K562 (cell line): ENCODE data around the gene PGAM4. TPM values are rescaled to one million over a fixed set of nuclear protein-coding genes. Genes with fewer than 3 reads are reported as not detected.

Experiments used
- ATAC-seq: fragments of 200-7000 bp; cut with Tn5 transposase; 3 replicates; pipeline ENCODE4 v1.9.1; 2020; ENCODE audit warnings: moderate library complexity
- BruUV-seq: library from RNA; stranded (reverse); fragments of 400-500 nt; replicated peaks from 2 replicates; lab custom pipeline; 2021; lab: Mats Ljungman, UMichigan
- CTCF ChIA-PET: fragments of 300-600 bp; formaldehyde crosslinking; extraction: SDS; loops from one replicate; lab custom pipeline; 2021; ENCODE audit warnings: low intra/inter-chr PET ratio; lab: Yijun Ruan, JAX
- POLR2A ChIA-PET: fragments of 300-600, 350-650 bp; sonication (Branson Sonifier 250); formaldehyde crosslinking; extraction: SDS; loops from one replicate; lab custom pipeline; 2021; ENCODE audit warnings: antibody characterized with exemption, inconsistent platforms; lab: Yijun Ruan, JAX
- DNase-seq, 4 experiments: peaks; one replicate each; pipeline versions ENCODE4 v3.0.0 to v3.0.0-alpha.2; 2011 to 2018; ENCODE audit warnings: low spot score in 3 of 4, mixed read lengths in 3 of 4; ENCODE audit errors: extremely low read depth in 1 of 4
- FAIRE-seq: peaks from 2 replicates; lab custom pipeline; 2011; peaks lifted over from hg19 to GRCh38; lab: Jason Lieb, UNC
- H2AFZ ChIP-seq: 2 replicates; pipeline ENCODE4 v1.6.0; 2011; ENCODE audit warnings: low read depth, low read length, control low read depth, inconsistent platforms
- H3K27ac ChIP-seq: fragments of 200-600 bp; 3 replicates; pipeline ENCODE4 v1.8.0; 2011; ENCODE audit warnings: low read depth, mild to moderate bottlenecking, control low read depth, inconsistent platforms, low read length, moderate library complexity, mixed read lengths; ENCODE audit errors: extremely low read depth
- H3K27me3 ChIP-seq, 2 experiments: fragments of 300-600 bp in 1 of 2; 2 replicates in 1 of 2; 3 replicates in 1 of 2; pipeline versions ENCODE4 v1.6.0 to v1.8.0; 2011; ENCODE audit warnings: inconsistent platforms in 2 of 2, low read length in 2 of 2, mild to moderate bottlenecking in 1 of 2, mixed read lengths in 1 of 2, moderate library complexity in 1 of 2; ENCODE audit not compliant: control insufficient read depth in 2 of 2, insufficient read depth in 2 of 2
- H3K36me3 ChIP-seq: fragments of 300-600 bp; 3 replicates; pipeline ENCODE4 v1.8.0; 2011; ENCODE audit warnings: mild to moderate bottlenecking, low read length, inconsistent platforms; ENCODE audit not compliant: control insufficient read depth, insufficient read depth
- H3K4me1 ChIP-seq, 2 experiments: fragments of 200-600 bp in 1 of 2; replicated peaks in 1 of 2; 2 replicates in 1 of 2; 3 replicates in 1 of 2; pipeline versions ENCODE4 v1.5.1 to v1.8.0; 2011; ENCODE audit warnings: inconsistent platforms in 2 of 2, low read length in 2 of 2, mild to moderate bottlenecking in 1 of 2, mixed read lengths in 1 of 2, moderate library complexity in 1 of 2; ENCODE audit not compliant: control insufficient read depth in 2 of 2, insufficient read depth in 2 of 2
- H3K4me2 ChIP-seq: 2 replicates; pipeline ENCODE4 v1.6.1; 2011; ENCODE audit warnings: low read length, control low read depth, inconsistent platforms, mixed read lengths; ENCODE audit not compliant: insufficient read depth
- H3K4me3 ChIP-seq: fragments of 200-600 bp; sonication (generic), shearing (Covaris generic); 2 replicates; pipeline ENCODE4 v1.5.1; 2016; ENCODE audit warnings: control low read depth, inconsistent platforms
- H3K79me2 ChIP-seq: fragments of 200-600 bp; 3 replicates; pipeline ENCODE4 v1.8.0; 2011; ENCODE audit warnings: low read length, inconsistent platforms; ENCODE audit not compliant: control insufficient read depth, insufficient read depth
- H3K9ac ChIP-seq, 2 experiments: 2 replicates each; pipeline versions ENCODE4 v1.6.0 to v1.6.1; 2011; ENCODE audit warnings: low read depth in 2 of 2, low read length in 2 of 2, control low read depth in 1 of 2, inconsistent platforms in 1 of 2, mild to moderate bottlenecking in 1 of 2, mixed read lengths in 1 of 2; ENCODE audit not compliant: insufficient read depth in 1 of 2
- H3K9me1 ChIP-seq: one replicate; pipeline ENCODE4 v1.6.0; 2011; ENCODE audit warnings: inconsistent platforms, mild to moderate bottlenecking, low read length, moderate library complexity; ENCODE audit not compliant: control insufficient read depth, insufficient read depth
- H3K9me3 ChIP-seq: replicated peaks from 2 replicates; pipeline ENCODE4 v1.5.1; 2011; ENCODE audit warnings: low read depth, low read length, inconsistent platforms; ENCODE audit not compliant: control insufficient read depth, insufficient read depth
- H4K20me1 ChIP-seq: replicated peaks from 2 replicates; pipeline ENCODE4 v1.6.1; 2011; ENCODE audit warnings: low read length, inconsistent platforms, mixed read lengths; ENCODE audit not compliant: control insufficient read depth, insufficient read depth
- CTCFL ChIP-seq: IDR thresholded peaks from 2 replicates; pipeline ENCODE4 v1.6.1; 2011; ENCODE audit warnings: borderline replicate concordance, low read depth, mild to moderate bottlenecking, moderate library complexity, low read length; ENCODE audit not compliant: insufficient read depth, poor library complexity, severe bottlenecking
- KHSRP ChIP-seq: fragments of 450-650 bp; IDR thresholded peaks from 2 replicates; pipeline ENCODE4 v1.6.1; 2017
- RNF2 ChIP-seq: sonication (generic); IDR thresholded peaks from 2 replicates; pipeline ENCODE4 v1.6.1; 2016
- SFPQ ChIP-seq: fragments of 200-400 bp; formaldehyde crosslinking; IDR thresholded peaks from 2 replicates; pipeline ENCODE4 v1.6.1; 2017; ENCODE audit warnings: mild to moderate bottlenecking, low read depth, low read length, moderate library complexity
- ZBTB40 ChIP-seq, 2 experiments: fragments of 450-650 bp in 1 of 2; sonication (generic) in 1 of 2; formaldehyde crosslinking in 1 of 2; IDR thresholded peaks; 2 replicates each; pipeline versions ENCODE4 v1.7.1 to v1.9.0; 2016 to 2022; ENCODE audit warnings: inconsistent platforms in 1 of 2, mild to moderate bottlenecking in 1 of 2, missing genetic modification reagents in 1 of 2
- ZNF311 ChIP-seq: fragments of 250-450 bp; sonication (Bioruptor Pico); IDR thresholded peaks from 2 replicates; pipeline ENCODE4 v1.4.0; 2020; ENCODE audit warnings: mild to moderate bottlenecking, moderate library complexity
- ZNF583 ChIP-seq: fragments of 250-450 bp; sonication (Bioruptor Pico); IDR thresholded peaks from 2 replicates; pipeline ENCODE4 v1.4.0; 2020
- ZNF778 ChIP-seq: fragments of 450-650 bp; formaldehyde crosslinking; IDR thresholded peaks from 2 replicates; pipeline ENCODE4 v1.4.0; 2020; ENCODE audit warnings: mild to moderate bottlenecking, moderate library complexity
- WGBS: fragments of 100-300 bp; shearing (Covaris generic); methylation state at CpG from one replicate; pipeline ENCODE4 v1.1.6; 2016; ENCODE audit warnings: low coverage, mixed read lengths; ENCODE audit not compliant: insufficient coverage; ENCODE audit errors: missing lambda C conversion rate; 5-methylcytosine and 5-hydroxymethylcytosine counted together
- in situ Hi-C: fragments of 300-500 bp; cut with MboI; formaldehyde crosslinking; loops from 4 replicates; pipeline ENCODE4 v1.15.0; 2018; ENCODE audit warnings: inconsistent platforms, mixed read lengths
- intact Hi-C: fragments of 100-400 bp; cut with micrococcal nuclease; formaldehyde crosslinking; loops from 2 replicates; pipeline ENCODE4 v1.14.2; 2022
- polyA plus RNA-seq, 8 experiments: library from polyadenylated mRNA; depleted of rRNA in 4 of 8; stranded (reverse) in 5 of 8; unstranded in 3 of 8; fragments of >200 nt; fragmentation: Nextera tagmentation in 2 of 8; fragmentation: Illumina TruSeq in 1 of 8; extraction: Ambion mirVana in 2 of 8; extraction: Trizol in 1 of 8; gene quantifications; 2 replicates each; pipeline versions ENCODE4 v1.2.1 to v1.2.3, GENCODE V29; 2011 to 2014; ENCODE audit warnings: inconsistent platforms in 1 of 8, missing spikeins in 1 of 8
- total RNA-seq, 7 experiments: library from RNA; depleted of rRNA in 6 of 7; stranded (reverse); fragments of >200 nt in 6 of 7; fragmentation: Illumina TruSeq in 2 of 7; extraction: Trizol in 2 of 7; gene quantifications; 2 replicates each; pipeline versions ENCODE4 v1.2.1 to v1.2.3, GENCODE V29; 2011 to 2021; ENCODE audit warnings: low replicate concordance in 1 of 7

Gene PGAM4
- total and polyA plus RNA-seq, 9 of the 15 experiments (the other 6 are each of a cell fraction or from before 2014, with no cell fraction given): 0.55 to 0.75 TPM; not detected in 7

- TF ChIP-seq CTCFL: no peak
- no peak for TF ChIP-seq KHSRP
- TF ChIP-seq ZNF778 (CRISPR knock-in tag): no peak
- TF ChIP-seq ZNF311 (CRISPR knock-in tag): no peak
Observed at GRCh38 chrX:77969538-77969937, at the start of gene PGAM4 (continued).

GRCh38 chrX:78011846-78012245 lies 42.4 kb upstream of the PGAM4 start:
- ATAC-seq (no peak), DNase-seq (no peak), FAIRE-seq (no peak)
- ChIA-PET CTCF (no interaction called here), POLR2A (interaction anchor here (0.8 kb wide), 1 partner anchor 14 kb away, joined by 3 read pairs; no protein-coding TSS in a partner anchor)
- Histone ChIP-seq H3K9ac (no peak overlapping the region), H3K4me1 (no peaks in the 10 kb centered on the region), H3K9me1 (no peaks in the 10 kb centered on the region), H3K27ac (no peak overlapping the region), H3K27me3 (no peaks in the 10 kb centered on the region), H3K4me2 (no peak overlapping the region), H4K20me1 (no peaks in the 10 kb centered on the region), H3K4me3 (no peak overlapping the region), H3K9me3 (no peaks in the 10 kb centered on the region), H3K36me3 (peaks cover 6% of the 10 kb centered on the region; the same call in 1 of the 3 replicates), H2AFZ (no peak overlapping the region), H3K79me2 (no peaks in the 10 kb centered on the region)
- intact Hi-C loops: no loop called here
- 38% methylated on average over 1 of the region's 1 CpG for WGBS
- in situ Hi-C loops: no loop called here
- BruUV-seq: no TSS peak
- TF ChIP-seq SFPQ: no peak
- no peak for TF ChIP-seq ZNF583 (CRISPR knock-in tag)
- no peak for TF ChIP-seq RNF2
- TF ChIP-seq ZBTB40 (IDR thresholded peaks at IDR 0.05): no peak
- TF ChIP-seq ZBTB40 (CRISPR knock-in tag; IDR thresholded peaks at IDR 0.05): no peak
